HG02610 (cell line): ENCODE data around the gene TMEM190.
"Not testable (repeated sequence)": the region's sequence is repeated elsewhere in the genome, so short reads cannot be mapped to it uniquely, and the experiment has no call there.

Source experiments
- ATAC-seq: cut with Tn5 transposase; IDR thresholded peaks from one replicate; pipeline ENCODE4 v1.9.1; 2021; ENCODE audit warnings: mild to moderate bottlenecking, moderate library complexity; ENCODE audit not compliant: unreplicated experiment

The TMEM190 gene

DNA sequence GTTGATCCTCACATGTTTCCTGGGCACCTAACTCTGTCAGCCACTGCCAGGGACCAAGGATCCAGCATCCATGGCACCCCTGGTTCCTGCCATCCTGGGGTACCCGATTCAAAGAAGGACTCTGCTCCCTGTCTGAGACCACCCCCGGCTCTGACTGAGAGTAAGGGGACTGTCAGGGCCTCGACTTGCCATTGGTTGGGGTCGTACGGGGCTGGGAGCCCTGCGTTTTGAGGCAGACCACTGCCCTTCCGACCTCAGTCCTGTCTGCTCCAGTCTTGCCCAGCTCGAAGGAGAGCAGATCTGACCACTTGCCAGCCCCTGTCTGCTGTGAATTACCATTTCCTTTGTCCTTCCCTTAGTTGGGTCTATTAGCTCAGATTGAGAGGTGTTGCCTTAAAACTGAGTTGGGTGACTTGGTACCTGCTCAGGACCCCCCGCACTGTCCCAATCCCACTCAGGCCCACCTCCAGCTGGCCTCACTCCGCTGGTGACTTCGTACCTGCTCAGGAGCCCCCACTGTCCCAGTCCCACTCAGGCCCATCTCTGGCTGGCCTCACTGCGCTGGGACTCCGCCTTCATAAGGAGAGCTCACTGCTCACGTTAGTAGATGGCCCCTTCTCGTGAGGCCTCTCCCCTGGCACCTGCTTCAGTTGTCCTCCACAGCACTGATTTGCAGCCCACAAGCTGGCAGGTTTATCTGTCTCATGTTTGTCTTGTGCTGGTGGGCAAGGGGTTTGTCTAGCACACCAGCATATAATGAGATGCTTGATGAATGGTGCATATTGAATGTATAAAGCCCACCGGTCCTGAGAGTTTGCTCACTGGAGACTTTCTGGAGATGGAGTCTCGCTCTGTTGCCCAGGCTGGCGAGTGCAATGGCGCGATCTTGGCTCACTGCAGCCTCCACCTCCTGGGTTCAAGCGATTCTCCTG, 13.0 kb downstream of the TMEM190 start:
- ATAC-seq: no peak

- ATAC-seq: no peak
Observed at GRCh38 chr19:55390461-55390880, 13.8 kb downstream of the TMEM190 start.

DNA sequence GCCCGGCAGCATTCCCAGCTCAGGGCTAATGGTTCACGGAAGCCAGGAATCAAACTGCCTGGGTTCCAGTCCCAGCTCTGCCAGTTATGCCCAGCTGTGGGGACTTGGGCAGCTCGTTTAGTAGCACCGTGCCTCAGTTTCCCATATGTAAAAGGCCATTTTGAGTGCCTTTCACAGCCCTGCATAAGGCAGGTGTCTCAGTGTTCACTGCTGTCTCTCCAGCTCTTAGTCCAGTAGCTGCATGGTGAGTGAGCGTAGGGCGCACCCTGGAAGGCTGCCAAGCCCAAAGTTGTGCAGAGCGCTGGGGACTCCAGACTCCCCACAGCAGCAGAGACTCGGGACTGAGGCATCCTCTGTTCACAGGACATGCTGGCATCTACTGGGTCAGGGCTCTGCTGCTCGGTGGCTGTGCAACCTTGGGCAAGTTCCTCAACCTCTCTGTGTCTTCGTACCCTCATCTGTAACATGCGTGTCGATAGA, 14.6 kb downstream of the TMEM190 start:
- no peak for ATAC-seq

- no peak for ATAC-seq
Observed at GRCh38 chr19:55391702-55392615, 15.3 kb downstream of the TMEM190 start.

DNA sequence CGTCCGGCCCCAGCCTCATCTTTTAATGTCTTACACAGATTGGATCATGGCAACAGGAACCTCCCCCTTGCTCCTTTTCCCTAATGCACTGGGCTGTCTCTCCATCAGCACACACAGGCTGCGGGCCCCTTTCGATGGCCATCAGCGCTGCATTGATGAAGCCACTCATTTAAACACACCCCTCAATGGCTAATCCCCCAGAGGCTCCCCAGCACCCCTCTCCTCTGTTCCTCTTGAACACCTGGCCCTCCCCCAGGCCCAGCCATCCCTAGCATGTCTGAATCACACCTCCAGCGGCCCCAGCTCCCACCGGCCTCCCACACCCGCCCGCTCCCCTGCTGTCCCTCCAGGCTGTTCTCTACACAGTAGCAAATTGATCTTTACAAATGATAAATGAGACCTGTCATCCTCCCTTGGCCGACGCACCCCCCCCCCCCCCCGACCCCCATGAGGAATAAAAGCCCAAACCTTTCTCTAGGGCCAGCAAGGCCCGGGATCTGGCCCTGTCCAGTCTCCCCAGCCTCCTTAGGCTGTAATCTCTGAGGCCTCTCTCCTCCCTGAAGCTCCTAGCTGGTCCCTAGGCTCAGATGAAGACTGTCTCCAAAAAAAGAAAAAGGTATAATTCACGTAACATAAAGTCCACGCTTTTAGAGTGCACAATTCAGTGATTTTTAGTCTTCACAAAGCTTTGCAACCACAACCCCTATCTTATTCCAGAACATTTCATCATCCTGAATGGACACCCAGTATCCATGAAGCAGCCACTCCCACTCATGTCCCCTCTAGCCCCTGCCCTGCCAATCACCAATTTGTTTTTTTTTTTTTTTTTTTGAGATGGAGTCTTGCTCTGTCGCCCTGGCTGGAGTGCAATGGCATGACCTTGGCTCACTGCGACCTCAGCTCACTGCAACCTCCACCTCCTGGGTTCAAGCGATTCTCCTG, 16.5 kb downstream of the TMEM190 start:
- no peak for ATAC-seq

- no peak for ATAC-seq
Observed at GRCh38 chr19:55398200-55398925, 21.7 kb downstream of the TMEM190 start.

GRCh38 chr19:55400281-55401087, 23.9 kb downstream of the TMEM190 start:
- no peak for ATAC-seq

- ATAC-seq: not testable (repeated sequence)
Observed at GRCh38 chr19:55401390-55401789, 24.8 kb downstream of the TMEM190 start.

GRCh38 chr19:55402509-55402908, 25.9 kb downstream of the TMEM190 start:
- no peak for ATAC-seq

DNA sequence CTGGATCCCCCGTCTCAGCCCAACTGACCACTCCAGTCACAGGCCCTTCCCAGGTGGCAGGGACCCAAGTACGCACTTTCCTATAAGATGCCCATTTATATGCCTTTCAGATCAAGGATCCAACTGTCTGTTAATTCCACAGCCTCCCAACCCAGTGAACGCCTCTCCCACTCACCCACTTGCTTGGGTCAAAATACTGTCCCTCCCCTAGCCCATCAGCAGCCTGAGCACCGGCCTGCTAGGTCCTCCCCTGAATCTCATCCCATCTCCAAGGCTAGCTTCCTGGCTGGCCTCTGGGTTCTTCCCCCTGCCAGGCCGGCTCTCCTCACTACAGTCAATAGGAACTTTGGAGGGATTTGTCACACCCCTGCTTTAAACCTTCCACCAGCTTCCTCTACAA, 29.0 kb downstream of the TMEM190 start:
- no peak for ATAC-seq

GRCh38 chr19:55406091-55406825, 29.6 kb downstream of the TMEM190 start:
- ATAC-seq: no peak

- peak; percentile 1 for ATAC-seq
Observed at GRCh38 chr19:55406826-55407549, 30.4 kb downstream of the TMEM190 start.

GRCh38 chr19:55407550-55407799, 30.8 kb downstream of the TMEM190 start, which contains the start of gene UBE2S:
Gene UBE2S, minus strand, starts transcription at chr19:55407788. Its CDS starts 199 bp downstream, at chr19:55407589.
- ATAC-seq: peak; percentile 9

DNA sequence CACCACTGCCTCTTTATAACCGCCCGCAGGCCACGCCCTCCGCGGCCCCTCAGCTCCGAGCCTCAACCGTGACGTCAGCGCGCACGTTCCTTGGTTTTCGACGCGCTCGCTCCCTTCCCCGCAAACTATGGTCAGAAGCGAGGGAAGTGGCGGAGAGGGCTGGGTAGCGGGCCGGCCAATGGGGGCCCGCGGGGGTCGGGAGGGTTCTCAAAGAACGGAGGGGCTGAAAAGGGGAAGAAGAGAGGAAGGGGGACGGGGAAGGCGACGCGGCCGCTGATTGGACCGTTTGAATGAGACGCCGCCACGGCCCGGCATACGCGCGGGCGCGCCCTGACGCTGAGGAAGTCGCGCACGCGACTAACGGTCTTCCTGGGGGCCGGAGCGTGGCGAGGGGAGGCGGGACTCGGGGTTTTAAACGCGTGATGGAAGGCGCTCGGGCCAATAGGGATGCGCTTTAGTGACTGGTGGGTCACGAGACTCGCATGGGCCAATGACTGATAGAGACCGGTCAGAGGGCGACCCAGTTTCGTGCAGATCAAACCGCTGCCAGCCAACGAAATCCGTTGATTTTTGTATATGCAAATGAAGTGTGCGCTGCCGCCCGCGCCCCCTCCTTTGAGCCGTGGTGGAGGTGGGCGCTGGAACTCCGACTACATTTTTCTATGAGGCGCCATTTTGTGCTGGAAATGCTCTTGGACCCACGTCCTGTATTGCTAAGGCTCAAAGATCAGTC, 31.3 kb downstream of the TMEM190 start:
- peak; percentile 88 for ATAC-seq

DNA sequence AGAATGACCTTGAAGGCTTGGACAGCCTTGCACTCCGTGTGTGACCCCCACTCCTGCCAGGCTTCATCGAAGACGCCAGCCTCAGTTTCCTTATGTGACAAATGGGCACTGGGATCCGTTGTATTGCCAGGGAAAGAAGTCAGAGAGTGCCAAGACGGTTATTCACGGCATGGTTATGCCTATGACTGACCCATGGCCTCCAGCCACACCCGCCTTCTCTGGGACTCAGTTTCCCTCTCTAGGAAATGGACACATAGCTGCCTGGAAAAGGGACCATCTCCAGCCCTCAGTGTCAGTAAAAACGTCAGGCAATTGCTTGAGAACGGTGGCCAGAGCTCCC, 31.9 kb downstream of the TMEM190 start:
- ATAC-seq: no peak

DNA sequence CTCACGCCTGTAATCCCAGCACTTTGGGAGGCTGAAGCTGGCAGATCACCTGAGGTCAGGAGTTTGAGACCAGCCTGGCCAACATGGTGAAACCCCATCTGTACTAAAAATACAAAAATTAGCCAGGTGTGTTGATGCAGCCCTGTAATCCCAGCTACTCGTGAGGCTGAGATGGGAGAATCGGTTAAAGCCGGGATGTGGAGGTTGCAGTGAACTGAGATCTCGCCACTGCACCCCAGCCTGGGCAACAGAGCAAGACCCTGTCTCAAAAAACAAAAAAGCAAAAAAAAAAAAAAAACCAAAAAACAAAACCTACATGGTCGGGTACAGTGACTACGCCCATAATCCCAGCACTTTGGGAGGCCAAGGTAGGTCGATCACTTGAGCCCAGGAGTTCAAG, 32.6 kb downstream of the TMEM190 start:
- not testable (repeated sequence) for ATAC-seq

DNA sequence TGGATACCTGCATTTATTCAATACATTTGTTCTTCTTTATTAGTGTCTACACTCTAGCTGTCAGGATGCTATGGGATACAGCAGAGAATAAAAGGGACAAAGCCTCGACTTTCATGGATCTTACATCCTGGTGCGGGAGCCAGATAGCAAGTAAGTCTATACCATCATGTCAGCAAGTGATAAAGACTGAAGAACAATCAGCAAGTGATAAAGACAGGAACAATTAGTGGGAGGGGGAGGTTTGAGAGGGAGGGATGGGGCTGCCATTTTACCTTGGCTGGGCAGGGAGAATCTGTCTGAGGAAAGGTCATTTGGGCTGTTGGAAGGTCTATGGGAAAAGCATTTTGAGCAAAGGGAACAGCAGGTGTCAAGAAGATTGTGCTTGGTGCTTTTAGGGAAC, 33.5 kb downstream of the TMEM190 start:
- ATAC-seq: no peak
